ENCODE results near the gene RNF213. TPM values are rescaled to one million over a fixed set of nuclear protein-coding genes. Genes with fewer than 3 reads are reported as not detected.

RNF213 gene
- total RNA-seq, 1 donor from 2014 or later = 47.3 TPM

DNA sequence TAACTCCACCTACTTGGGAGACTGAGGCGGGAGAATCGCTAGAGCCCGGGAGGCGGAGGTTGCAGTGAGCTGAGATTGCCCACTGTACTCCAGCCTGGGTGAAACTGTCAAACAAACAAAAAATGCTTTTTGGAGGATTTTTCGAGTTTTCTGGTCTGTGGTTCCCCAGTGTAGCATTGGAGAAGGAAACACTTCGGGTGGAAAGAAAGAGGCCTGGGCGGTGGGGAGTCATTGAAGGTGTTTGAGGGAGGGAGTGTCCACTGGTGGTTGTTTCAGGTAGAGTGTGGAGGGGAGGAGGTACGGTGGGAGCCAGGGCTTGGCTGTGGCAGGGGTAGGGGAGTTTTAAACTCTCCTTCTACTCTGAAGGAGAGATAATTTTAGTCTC is 1.2 kb downstream of the RNF213 start:
- Mint-ChIP-seq H3K27me3 (no peaks in the 10 kb centered on the region), H3K36me3 (peaks cover 4% of the 10 kb centered on the region)
- TF ChIP-seq, protein P1, sequence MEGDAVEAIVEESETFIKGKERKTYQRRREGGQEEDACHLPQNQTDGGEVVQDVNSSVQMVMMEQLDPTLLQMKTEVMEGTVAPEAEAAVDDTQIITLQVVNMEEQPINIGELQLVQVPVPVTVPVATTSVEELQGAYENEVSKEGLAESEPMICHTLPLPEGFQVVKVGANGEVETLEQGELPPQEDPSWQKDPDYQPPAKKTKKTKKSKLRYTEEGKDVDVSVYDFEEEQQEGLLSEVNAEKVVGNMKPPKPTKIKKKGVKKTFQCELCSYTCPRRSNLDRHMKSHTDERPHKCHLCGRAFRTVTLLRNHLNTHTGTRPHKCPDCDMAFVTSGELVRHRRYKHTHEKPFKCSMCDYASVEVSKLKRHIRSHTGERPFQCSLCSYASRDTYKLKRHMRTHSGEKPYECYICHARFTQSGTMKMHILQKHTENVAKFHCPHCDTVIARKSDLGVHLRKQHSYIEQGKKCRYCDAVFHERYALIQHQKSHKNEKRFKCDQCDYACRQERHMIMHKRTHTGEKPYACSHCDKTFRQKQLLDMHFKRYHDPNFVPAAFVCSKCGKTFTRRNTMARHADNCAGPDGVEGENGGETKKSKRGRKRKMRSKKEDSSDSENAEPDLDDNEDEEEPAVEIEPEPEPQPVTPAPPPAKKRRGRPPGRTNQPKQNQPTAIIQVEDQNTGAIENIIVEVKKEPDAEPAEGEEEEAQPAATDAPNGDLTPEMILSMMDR (conservative IDR thresholded peaks at IDR 0.05) = no peak

DNA sequence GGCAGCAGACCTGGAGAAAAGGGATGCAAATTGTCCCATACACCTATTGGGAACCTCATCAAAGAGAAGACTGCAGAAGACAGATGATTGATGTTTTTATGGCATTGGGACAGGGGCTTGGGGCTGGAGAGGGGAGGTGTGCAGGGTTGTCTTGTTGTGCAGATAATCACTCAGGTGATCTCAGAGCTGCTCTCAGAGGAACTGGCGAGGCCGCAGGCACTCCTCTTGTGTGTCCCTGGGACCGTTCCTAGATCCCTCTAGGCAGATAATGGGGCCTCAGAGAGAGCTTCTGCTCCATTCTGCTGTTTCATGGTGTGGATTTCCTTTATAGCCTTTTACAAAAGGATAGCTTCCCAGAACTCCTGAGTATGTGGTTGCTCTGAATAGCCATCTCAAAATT is 1.6 kb downstream of the RNF213 start:
- Mint-ChIP-seq H3K27me3 (no peaks in the 10 kb centered on the region), H3K9me3 (no peaks in the 10 kb centered on the region), H3K4me1 (ENCODE audit: unreplicated experiment) (peaks cover 11% of the 10 kb centered on the region), H3K27ac (peak overlapping the region; percentile 94), H3K36me3 (peaks cover 4% of the 10 kb centered on the region), H3K4me3 (peak overlapping the region; percentile 95)
- no peak for DNase-seq (ENCODE audit: extremely low spot score, unreplicated experiment)
- TF ChIP-seq, protein P1 (conservative IDR thresholded peaks at IDR 0.05) = no peak

More for the DNA sequence above, 1.2 kb downstream of the RNF213 start:
- peak overlapping the region; percentile 94 for H3K27ac Mint-ChIP-seq
- peak overlapping the region; percentile 95 for H3K4me3 Mint-ChIP-seq
- DNase-seq (ENCODE audit: extremely low spot score, unreplicated experiment) = no peak
- no peaks in the 10 kb centered on the region for H3K9me3 Mint-ChIP-seq
- peaks cover 11% of the 10 kb centered on the region for H3K4me1 Mint-ChIP-seq (ENCODE audit: unreplicated experiment)

- H3K4me1 Mint-ChIP-seq (ENCODE audit: unreplicated experiment) = peaks cover 11% of the 10 kb centered on the region
- TF ChIP-seq, protein P1 (conservative IDR thresholded peaks at IDR 0.05) = no peak
- H3K4me3 Mint-ChIP-seq = no peak overlapping the region
- H3K36me3 Mint-ChIP-seq = peaks cover 4% of the 10 kb centered on the region
- no peak for DNase-seq (ENCODE audit: extremely low spot score, unreplicated experiment)
- H3K9me3 Mint-ChIP-seq = no peaks in the 10 kb centered on the region
- H3K27me3 Mint-ChIP-seq = no peaks in the 10 kb centered on the region
- H3K27ac Mint-ChIP-seq = no peak overlapping the region
These were observed 2.2 kb downstream of the RNF213 start for GRCh38 chr17:80262775-80263244.

- Mint-ChIP-seq H3K36me3 (peaks cover 4% of the 10 kb centered on the region), H3K4me3 (peak overlapping the region; percentile 80), H3K4me1 (ENCODE audit: unreplicated experiment) (peaks cover 11% of the 10 kb centered on the region), H3K9me3 (no peaks in the 10 kb centered on the region), H3K27ac (peak overlapping the region; percentile 86), H3K27me3 (no peaks in the 10 kb centered on the region)
- no peak for DNase-seq (ENCODE audit: extremely low spot score, unreplicated experiment)
- TF ChIP-seq, protein P1 (conservative IDR thresholded peaks at IDR 0.05) = no peak
These were observed 2.9 kb downstream of the RNF213 start for GRCh38 chr17:80263253-80264204.

DNA sequence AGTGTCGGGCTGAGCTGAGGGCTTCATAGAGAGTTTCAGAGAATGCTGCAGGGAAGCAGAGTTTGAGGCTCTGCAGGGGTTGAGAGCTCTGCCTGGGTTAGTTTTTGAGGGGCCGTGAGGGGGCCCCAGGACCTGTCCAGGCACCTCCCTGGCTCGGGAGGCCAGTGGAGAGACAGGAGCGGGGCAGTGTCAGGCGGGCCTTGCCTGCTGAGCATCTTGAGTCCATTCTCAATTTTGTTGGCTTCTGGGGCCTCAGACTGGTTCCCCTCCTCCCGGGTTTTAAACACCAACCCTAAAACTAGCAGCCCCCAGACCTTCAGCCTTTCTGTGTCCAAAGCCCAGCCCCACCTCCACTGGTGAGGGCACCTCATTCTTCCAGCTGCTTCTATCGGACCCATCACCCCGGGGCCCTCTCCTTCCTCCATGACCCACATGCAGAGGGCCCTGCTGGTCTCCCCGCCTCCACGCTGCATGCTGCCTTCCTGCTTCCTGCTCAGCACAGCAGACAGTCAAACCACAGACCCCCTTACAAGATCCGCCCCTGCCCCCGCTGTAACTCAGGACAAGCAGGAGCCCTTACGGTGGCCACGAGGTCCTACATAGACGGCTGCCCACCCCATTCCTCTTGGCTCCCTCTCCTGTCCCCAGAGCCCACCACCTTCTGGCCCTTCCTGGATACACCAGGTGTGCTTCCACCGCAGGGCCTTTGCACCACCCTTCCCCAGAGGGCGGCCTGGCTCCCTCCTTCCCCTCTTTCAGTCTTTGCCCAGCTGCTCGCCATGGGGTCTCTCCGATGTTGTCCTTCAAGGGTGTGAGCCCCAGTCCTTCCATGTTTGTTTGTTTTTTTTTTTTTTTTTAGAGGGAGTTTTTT is 3.8 kb downstream of the RNF213 start:
- H3K27ac Mint-ChIP-seq = no peak overlapping the region
- H3K4me3 Mint-ChIP-seq = peak overlapping the region; percentile 66
- H3K4me1 Mint-ChIP-seq (ENCODE audit: unreplicated experiment) = peaks cover 11% of the 10 kb centered on the region
- H3K36me3 Mint-ChIP-seq = peaks cover 4% of the 10 kb centered on the region
- H3K27me3 Mint-ChIP-seq = no peaks in the 10 kb centered on the region
- TF ChIP-seq, protein P1 (conservative IDR thresholded peaks at IDR 0.05) = no peak
- no peaks in the 10 kb centered on the region for H3K9me3 Mint-ChIP-seq
- DNase-seq (ENCODE audit: extremely low spot score, unreplicated experiment) = no peak

Measured in type B pancreatic cell (in vitro differentiated cells).